ENCODE measurements around the gene TGM4.

GRCh38 chr3:44862226-44862637, 12.2 kb upstream of the TGM4 start:
- TF ChIP-seq CTCF (IDR thresholded peaks at IDR 0.05), result no peak
- TF ChIP-seq POLR2A (IDR thresholded peaks at IDR 0.05), result no peak
